Mammary microvascular endothelial cell (primary cell): ENCODE data around the gene ACSM3. TPM values are rescaled to one million over a fixed set of nuclear protein-coding genes. Genes with fewer than 3 reads are reported as not detected.

Source experiments
- total RNA-seq: library from RNA; depleted of rRNA; stranded (reverse); fragments of >200 nt; gene quantifications from 2 replicates; pipeline ENCODE4 v1.2.3, GENCODE V29; 2015

Gene ACSM3
- 0.33 and 0.44 TPM in 2 replicates for total RNA-seq

GRCh38 chr16:20763461-20764232, at the start of gene ACSM3:
Gene ACSM3, plus strand, starts transcription at chr16:20764014. Its CDS starts 6,021 bp downstream, at chr16:20770035.

GRCh38 chr16:20741554-20742285, 22.1 kb upstream of the ACSM3 start, which contains the start of gene THUMPD1:
Gene THUMPD1, minus strand, starts transcription at chr16:20741818. Its CDS starts 79 bp downstream, at chr16:20741739.

GRCh38 chr16:20806168-20807050, 42.6 kb downstream of the ACSM3 start, which contains the start of the genes ERI2 and REXO5:
Gene ERI2, minus strand, starts transcription at chr16:20806472. Its CDS starts 42 bp downstream, at chr16:20806430.
Gene REXO5, plus strand, starts transcription at chr16:20806527. Its CDS starts 427 bp downstream, at chr16:20806954.

Other genes with a start within 250 kb of the ACSM3 start
- 0.05 and 0.07 TPM in 2 replicates for gene ACSM2B, start 187.6 kb upstream of the ACSM3 start, total RNA-seq
- gene ACSM1, start 66.3 kb upstream of the ACSM3 start, total RNA-seq: not detected in 2 replicates
- gene THUMPD1, start 22.2 kb upstream of the ACSM3 start, total RNA-seq: 34.0 and 36.2 TPM in 2 replicates
- 9.0 and 9.2 TPM in 2 replicates for gene ERI2, start 42.5 kb downstream of the ACSM3 start, total RNA-seq
- 3.5 and 4.2 TPM in 2 replicates for gene REXO5, start 42.5 kb downstream of the ACSM3 start, total RNA-seq
- gene DCUN1D3, start 136.3 kb downstream of the ACSM3 start, total RNA-seq: 28.7 and 29.2 TPM in 2 replicates
- gene LYRM1, start 136.8 kb downstream of the ACSM3 start, total RNA-seq: 36.6 and 59.3 TPM in 2 replicates